ENCODE measurements around the gene MBD3L2B.
"Not testable (repeated sequence)": the region's sequence is repeated elsewhere in the genome, so short reads cannot be mapped to it uniquely, and the experiment has no call there.

Gene MBD3L2B

GRCh38 chr19:7021331-7021730 is at the start of gene MBD3L2B:
Gene MBD3L2B, minus strand, starts transcription at chr19:7021431. Its CDS starts 34 bp downstream, at chr19:7021397.
- DNase-seq = not testable (repeated sequence)

GRCh38 chr19:7069904-7070226 is 48.6 kb upstream of the MBD3L2B start:
- DNase-seq = no peak

DNA sequence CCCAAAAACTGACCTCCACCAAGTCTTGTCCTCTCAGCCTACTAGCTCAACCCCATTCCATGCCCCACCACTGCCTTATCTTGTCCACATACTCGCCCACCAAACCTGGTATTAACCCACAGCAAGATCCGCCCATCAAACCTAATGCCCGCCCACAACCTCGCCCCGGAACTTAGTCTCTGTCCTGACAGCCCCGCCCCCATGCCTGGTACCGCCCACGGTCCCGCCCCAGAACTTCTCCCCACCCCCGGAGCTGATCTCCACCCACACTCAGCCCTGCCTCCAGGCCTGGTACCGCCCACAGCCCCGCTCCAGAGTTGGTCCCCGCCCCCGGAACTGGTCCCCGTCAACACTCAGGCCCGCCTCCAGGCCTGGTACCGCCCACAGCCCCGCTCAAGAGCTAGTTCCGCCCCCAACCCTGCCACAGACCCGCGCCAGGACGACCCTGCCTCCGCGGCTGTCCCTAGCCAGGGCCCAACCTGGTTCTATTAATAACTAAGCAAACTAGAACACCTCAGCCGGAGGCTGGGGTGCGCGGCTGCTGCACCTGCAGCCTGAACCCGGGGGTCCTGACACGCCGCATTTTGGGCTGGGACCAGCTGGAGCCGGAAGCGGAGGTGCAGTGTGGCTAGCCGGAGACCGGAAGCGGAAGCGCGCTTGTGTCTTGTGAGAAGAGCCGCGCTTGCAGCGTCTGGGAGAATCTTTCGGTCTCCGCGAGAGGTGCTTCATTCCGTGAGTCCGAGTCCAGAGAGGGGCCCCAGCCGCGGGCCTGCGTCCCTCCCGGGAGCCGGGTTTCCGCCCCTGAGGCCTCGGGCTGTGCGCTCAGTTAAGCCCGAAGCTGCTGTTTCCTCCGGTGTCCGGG is 48.0 kb upstream of the MBD3L2B start, which contains the start of gene ZNF557:
ZNF557 (plus strand) TSS at position 662 of the 862 bp plus-strand sequence. CDS start 5,372 bp downstream, outside the sequence.
- DNase-seq = peak; percentile 99

DNA sequence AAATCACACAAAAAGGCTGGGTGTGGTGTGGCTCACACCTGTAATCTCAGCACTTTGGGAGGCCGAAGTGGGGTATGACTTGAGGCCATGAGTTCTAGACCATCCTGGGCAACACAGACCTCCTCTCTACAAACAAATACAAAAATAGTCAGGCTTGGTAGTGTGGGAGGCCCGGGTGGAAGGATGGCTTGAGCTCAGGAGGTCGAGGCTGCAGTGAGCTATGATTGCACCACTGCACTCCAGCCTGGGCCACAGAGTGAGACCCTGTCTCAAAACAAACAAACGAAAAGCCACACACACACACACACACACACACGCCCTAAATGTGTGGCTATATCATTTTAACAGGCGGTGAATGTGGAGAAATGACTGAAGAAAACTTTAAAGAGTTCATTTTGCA is 47.4 kb upstream of the MBD3L2B start:
- DNase-seq = no peak

GRCh38 chr19:7067716-7068115 is 46.5 kb upstream of the MBD3L2B start:
- no peak for DNase-seq

DNA sequence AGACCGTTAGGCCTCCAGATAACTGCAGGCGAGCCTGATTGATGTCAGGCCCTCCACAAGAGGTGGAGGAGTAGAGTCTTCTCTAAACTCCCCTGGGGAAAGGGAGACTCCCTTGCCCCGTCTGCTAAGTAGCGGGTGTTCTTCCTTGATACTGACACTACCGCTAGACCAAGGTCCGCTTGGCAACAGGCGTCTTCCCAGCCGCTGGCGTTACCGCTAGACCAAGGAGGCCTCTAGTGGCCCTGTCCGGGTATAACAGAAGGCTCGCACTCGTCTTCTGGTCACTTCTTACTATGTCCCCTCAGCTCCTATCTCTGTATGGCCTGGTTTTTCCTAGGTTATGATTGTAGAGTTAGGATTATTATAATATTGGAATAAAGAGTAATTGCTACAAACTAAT is 45.9 kb upstream of the MBD3L2B start:
- DNase-seq = not testable (repeated sequence)

DNA sequence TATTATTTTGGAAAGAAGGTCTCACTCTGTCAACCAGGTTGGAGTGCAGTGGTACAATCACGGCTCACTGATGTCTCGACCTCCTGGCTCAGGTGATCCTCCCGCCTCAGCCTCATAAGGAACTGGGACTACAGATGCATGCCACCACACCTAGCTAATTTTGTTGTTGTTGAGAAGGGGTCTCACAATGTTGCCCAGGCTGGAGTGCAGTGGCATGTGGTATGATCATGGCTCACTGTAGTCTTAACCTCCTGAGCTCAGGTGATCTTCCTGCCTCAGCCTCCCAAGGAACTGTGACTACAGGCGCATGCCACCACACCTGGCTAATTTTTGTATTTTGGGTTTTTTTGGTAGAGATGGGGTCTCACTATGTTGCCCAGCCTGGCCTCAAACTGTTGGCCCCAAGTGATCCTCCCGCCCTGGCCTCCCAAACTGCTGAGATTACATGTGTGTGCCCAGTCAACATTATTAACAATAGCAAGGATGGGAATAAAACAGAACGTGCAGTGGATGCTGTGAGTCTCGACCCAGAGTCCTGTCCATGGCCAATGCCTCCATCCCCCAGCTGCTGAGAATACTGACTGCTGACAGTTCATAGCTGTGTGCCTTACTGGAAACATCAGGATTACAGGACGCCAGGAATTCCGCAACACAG is 42.7 kb upstream of the MBD3L2B start:
- DNase-seq = no peak

DNA sequence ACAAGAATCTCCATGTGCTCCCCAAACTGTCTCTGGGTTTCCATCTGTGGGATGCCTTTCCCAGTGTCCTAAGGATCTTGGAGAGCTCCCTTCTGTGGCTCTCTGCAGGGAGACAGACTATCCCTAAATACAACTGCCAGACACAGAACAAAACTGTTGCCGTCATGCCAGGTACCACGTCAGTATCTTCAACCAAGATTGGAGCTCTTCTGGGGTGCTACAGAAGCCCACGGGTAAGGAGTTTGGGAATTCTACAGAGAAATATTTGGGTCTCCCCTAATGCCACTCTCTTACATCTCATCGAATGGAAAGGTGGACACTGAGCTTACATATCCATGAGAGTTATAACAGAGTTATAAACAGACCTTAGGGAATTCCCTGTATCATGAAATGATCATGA is 42.1 kb upstream of the MBD3L2B start:
- DNase-seq = no peak

GRCh38 chr19:7059977-7060376 is 38.7 kb upstream of the MBD3L2B start:
- not testable (repeated sequence) for DNase-seq

DNA sequence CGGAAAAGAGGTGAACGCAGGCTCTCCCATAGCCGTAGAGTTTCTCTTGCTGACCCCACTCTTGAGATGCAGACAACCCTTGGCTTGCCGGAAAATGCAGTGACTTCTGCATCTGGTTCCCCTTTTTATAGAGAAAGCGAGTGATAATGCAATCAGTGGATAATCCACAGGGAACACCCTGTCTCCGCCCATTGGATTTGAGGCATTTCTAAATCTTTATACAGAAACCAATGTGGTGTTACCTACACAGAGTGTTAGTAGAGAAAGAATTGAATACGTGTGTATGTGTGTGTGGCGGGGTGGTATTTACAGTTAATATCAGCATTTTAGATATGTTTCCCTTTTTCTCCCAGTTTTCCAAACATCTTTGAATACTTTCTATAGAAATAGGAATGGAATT is 37.3 kb upstream of the MBD3L2B start, which contains the start of gene MBD3L3:
MBD3L3 (minus strand) TSS at position 101 of the 400 bp plus-strand sequence; CDS start at position 30, 71 bp downstream.
- not testable (repeated sequence) for DNase-seq

GRCh38 chr19:7056371-7056770 is 35.1 kb upstream of the MBD3L2B start:
- not testable (repeated sequence) for DNase-seq

DNA sequence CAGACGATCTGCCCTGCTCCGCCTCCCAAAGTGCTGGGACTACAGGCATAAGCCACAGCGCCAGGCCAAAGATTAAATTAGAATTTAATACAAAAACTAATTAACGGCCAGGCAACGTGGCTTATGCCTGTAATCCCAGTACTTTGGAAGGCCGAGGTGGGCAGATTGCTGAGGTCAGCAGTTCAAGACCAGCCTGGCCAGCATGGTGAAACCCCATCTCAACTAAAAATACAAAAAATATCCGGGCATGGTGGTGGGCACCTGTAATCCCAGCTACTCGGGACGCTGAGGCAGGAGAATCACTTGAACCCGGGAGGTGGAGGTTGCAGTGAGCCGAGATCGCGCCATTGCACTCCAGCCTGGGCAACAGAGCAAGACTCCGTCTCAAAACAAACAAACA is 34.4 kb upstream of the MBD3L2B start:
- not testable (repeated sequence) for DNase-seq

- not testable (repeated sequence) for DNase-seq
Measured at GRCh38 chr19:7054635-7055368, 33.6 kb upstream of the MBD3L2B start.

DNA sequence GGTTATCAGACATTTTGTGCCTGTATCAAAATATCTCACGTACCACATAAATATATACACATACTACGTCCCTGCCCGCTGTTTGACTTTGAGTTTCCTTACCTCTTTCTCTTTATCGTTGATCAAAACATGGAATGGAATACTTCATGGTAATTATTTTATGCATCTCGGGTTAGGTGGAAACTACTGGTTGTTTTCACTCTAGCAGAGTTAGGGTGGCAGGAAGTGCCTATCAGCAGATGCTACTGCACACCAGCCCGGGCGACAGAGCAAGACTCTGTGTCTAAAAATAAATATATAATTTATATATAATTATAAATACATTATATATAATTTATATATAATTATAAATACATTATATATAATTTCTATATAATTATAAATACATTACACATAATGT is 31.7 kb upstream of the MBD3L2B start:
- not testable (repeated sequence) for DNase-seq

DNA sequence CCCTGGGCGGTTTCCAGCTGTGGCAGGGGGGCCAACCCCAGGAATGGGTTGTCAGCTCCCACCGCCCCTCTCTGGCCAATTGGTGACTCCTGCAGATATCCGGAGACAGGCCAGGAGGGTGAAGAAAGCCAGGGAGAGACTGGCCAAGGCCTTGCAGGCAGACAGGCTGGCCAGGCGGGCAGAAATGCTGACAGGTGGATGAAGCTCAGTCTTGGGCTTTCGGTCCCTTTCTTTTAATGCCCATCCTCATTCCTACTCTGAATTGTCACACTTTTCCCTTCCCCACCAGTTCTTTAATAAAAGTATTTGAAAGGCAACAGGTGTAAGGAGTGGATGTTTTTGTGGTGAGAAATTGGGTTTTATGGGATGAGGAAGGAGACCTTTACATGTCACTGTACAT is 30.2 kb upstream of the MBD3L2B start:
- DNase-seq = not testable (repeated sequence)

DNA sequence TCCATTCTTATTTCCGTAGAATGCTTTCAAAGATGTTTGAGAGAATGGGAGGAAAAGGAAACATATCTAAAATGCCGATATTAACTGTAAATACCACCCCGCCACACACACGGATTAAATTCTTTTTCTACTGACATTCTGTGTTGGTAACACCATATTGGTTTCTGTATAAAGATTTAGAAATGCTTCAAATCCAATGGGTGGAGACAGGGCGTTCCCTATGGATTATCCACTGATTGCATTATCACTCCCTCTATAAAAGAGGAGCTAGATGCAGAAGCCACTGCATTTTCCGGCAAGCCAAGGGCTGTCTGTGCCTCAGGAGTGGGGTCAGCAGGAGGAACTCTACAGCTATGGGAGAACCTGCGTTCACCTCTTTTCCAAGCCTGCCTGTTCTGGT is 27.8 kb upstream of the MBD3L2B start, which contains the start of gene MBD3L2:
MBD3L2 (plus strand) TSS at position 301 of the 400 bp plus-strand sequence; CDS start at position 354, 53 bp downstream.
- DNase-seq = not testable (repeated sequence)

DNA sequence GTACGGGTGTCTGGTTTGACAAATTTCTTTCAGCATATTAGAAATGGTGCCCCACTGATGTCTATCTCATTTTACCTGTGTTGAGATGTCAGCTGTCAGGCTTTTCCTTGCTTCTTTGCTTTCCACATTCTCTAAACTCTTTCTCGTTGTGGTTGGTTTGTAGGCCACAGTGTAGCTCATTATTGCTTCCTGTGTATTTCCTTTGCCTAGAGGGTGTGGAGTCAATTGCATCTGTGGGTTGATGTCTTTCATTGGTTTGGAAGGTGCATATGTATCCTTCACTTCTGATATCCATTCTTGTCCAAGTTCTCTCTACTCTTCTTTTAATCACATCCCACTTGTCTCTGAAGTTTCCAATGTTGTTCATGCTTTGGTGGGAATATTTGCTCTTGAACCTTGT is 20.3 kb upstream of the MBD3L2B start:
- DNase-seq = not testable (repeated sequence)

- not testable (repeated sequence) for DNase-seq
Measured at GRCh38 chr19:7040079-7040478, 18.8 kb upstream of the MBD3L2B start, which contains the start of gene MBD3L4. Gene MBD3L4, minus strand, starts transcription at chr19:7040179. Its CDS starts 35 bp downstream, at chr19:7040144.

DNA sequence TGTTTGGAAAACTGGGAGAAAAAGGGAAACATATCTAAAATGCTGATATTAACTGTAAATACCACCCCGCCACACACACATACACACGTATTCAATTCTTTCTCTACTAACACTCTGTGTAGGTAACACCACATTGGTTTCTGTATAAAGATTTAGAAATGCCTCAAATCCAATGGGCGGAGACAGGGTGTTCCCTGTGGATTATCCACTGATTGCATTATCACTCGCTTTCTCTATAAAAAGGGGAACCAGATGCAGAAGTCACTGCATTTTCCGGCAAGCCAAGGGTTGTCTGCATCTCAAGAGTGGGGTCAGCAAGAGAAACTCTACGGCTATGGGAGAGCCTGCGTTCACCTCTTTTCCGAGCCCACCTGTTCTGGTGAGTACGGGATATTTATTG is 9.0 kb upstream of the MBD3L2B start, which contains the start of gene MBD3L5:
MBD3L5 (plus strand) TSS at position 301 of the 400 bp plus-strand sequence; CDS start at position 335, 34 bp downstream.
- DNase-seq = not testable (repeated sequence)

DNA sequence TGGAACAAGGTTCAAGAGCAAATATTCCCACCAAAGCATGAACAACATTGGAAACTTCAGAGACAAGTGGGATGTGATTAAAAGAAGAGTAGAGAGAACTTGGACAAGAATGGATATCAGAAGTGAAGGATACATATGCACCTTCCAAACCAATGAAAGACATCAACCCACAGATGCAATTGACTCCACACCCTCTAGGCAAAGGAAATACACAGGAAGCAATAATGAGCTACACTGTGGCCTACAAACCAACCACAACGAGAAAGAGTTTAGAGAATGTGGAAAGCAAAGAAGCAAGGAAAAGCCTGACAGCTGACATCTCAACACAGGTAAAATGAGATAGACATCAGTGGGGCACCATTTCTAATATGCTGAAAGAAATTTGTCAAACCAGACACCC is 7.6 kb upstream of the MBD3L2B start:
- not testable (repeated sequence) for DNase-seq

- DNase-seq = no peak
Measured at GRCh38 chr19:7018828-7019227, 2.4 kb downstream of the MBD3L2B start.

GRCh38 chr19:7013678-7014077 is 7.6 kb downstream of the MBD3L2B start:
- no peak for DNase-seq
